OCI-LY7 (cell line): ENCODE data around the gene ZNF214.

ENCODE experiments used
- EZH2phosphoT487 ChIP-seq: fragments of 200-600 bp; sonication (generic); IDR thresholded peaks from 2 replicates; pipeline ENCODE4 v1.6.1; 2018; ENCODE audit warnings: low read depth, borderline replicate concordance, mild to moderate bottlenecking, mixed run types, antibody characterized with exemption, low read length, moderate library complexity, mixed read lengths
- TF ChIP-seq, protein P1 (sequence below): fragments of 200-600 bp; sonication (generic); conservative IDR thresholded peaks from 2 replicates; pipeline ENCODE4 v1.5.1; 2014; ENCODE audit warnings: mild to moderate bottlenecking, antibody characterized with exemption, low read length, moderate library complexity, mixed read lengths

DNA sequence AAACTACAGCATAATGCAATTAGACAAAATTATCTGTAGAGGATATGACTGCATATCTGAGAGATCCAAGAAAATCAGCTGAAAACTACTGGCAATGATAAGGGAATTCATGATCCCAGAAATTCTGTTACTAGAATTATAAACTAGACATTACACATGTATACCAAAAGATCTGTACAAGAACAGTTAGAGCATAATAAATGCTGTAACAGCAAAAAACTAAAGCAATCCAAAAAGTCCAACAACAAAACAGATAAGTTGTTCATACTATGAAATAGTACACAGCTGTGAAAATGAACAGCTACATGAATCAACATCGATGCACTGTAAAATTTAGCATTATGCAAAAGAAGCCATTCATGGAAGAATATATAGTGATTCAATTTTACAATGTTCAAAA lies 6.0 kb downstream of the ZNF214 start:
- no peak for TF ChIP-seq EZH2phosphoT487
- TF ChIP-seq, protein P1, sequence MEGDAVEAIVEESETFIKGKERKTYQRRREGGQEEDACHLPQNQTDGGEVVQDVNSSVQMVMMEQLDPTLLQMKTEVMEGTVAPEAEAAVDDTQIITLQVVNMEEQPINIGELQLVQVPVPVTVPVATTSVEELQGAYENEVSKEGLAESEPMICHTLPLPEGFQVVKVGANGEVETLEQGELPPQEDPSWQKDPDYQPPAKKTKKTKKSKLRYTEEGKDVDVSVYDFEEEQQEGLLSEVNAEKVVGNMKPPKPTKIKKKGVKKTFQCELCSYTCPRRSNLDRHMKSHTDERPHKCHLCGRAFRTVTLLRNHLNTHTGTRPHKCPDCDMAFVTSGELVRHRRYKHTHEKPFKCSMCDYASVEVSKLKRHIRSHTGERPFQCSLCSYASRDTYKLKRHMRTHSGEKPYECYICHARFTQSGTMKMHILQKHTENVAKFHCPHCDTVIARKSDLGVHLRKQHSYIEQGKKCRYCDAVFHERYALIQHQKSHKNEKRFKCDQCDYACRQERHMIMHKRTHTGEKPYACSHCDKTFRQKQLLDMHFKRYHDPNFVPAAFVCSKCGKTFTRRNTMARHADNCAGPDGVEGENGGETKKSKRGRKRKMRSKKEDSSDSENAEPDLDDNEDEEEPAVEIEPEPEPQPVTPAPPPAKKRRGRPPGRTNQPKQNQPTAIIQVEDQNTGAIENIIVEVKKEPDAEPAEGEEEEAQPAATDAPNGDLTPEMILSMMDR, result no peak
